GM21447 (cell line): Measurements from ENCODE around the gene KLLN.
"Not testable (repeated sequence)": the region's sequence is repeated elsewhere in the genome, so short reads cannot be mapped to it uniquely, and the experiment has no call there.

Experiments
- ATAC-seq: cut with Tn5 transposase; IDR thresholded peaks from one replicate; pipeline ENCODE4 v1.9.1; 2021; ENCODE audit not compliant: unreplicated experiment

The KLLN gene

GRCh38 chr10:87866412-87866974 is 3.2 kb upstream of the KLLN start:
- no peak for ATAC-seq

DNA sequence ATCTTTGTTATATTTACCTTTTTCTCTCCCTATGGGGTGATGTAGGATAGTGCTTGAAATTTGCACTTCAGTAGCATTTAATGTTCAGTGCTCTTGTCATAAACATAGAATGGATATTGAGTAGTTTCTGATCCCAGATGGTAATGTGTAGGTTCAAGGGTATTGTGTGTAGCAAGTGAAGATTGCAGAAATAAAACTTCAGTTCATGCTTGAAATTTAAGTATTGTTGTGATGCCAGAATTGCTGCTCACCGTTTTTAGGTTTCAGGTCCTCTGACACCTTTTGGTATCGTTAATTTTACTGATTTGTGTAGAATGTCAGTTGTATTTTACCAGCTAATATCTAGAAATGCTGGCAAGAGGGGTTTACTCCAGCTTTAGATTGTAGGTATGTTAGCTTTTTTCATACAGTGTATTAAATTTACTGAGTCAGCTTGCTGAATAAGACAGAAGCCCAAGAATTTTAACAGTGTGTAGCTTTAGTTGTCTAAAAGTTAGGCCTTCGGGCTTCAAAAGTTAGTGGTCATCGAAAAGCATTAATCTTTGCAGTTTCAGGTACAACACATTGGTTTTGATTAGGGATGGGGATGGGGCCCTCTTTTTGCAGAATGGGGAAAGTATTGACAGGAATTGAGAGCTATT is 2.0 kb upstream of the KLLN start:
- ATAC-seq: no peak

- no peak for ATAC-seq
Measured at GRCh38 chr10:87864496-87865059, 1.2 kb upstream of the KLLN start.

- not testable (repeated sequence) for ATAC-seq
Measured at GRCh38 chr10:87863951-87864495, 690 bp upstream of the KLLN start.

DNA sequence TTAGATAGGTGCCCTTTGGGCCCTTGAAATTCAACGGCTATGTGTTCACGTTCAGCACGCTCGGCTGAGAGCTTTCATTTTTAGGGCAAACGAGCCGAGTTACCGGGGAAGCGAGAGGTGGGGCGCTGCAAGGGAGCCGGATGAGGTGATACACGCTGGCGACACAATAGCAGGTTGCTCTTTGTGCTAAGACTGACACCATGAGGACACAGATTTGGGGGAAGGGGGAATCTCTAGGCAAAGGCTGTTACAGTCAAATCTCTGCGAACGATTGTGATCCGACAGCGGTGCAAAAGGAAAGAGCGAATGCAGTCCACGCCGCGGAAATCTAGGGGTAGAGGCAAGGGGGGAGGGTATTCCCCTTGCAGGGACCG is 667 bp downstream of the KLLN start:
- ATAC-seq: peak; percentile 14

GRCh38 chr10:87861953-87862678 is 1.2 kb downstream of the KLLN start:
- peak; percentile 50 for ATAC-seq

DNA sequence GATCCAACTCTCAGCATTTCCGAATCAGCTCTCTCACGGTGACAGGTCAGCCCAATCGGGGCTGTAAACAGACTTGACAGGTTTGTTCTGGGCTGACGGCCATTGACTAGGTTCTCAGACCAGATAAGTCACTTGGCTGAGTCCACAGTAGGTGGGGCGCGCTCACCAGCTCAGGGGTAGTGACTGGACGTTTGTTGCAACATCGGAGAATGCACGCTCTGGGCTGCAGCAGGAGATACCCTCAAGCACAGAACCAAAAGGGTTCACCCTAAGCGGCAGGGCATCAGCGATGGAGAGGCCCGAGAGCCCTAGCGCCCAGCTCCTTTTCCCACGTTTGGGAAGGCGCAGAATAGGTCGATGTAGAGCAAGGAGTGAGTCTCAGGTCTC is 1.8 kb downstream of the KLLN start:
- peak; percentile 24 for ATAC-seq

DNA sequence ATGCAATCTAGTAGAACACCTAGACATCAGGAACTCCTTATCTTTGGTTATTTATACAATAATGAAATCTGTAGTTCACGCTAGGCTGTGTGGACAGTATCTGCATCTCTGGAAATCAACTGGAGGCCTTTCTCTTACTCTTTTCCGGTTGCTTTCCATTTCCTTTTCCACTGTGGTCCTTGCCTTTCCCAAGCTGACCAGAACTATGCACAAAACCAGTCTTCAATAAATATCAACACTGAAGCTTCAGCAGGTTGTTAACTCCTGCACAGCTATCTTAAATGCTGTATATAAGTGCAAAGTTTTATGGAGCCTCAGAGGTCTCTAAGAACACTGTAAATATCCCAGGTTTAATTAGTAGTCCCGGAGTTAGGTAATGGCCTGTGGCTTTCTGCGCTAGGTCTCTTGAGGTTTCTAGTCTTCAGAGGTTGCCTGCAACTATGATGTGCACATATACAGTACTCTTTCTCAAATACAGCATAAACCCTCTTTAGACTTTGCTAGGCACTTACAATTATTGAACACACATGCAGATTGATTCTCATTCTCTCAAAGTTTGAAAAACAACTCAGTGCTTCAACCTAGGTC is 2.4 kb downstream of the KLLN start:
- ATAC-seq: no peak

DNA sequence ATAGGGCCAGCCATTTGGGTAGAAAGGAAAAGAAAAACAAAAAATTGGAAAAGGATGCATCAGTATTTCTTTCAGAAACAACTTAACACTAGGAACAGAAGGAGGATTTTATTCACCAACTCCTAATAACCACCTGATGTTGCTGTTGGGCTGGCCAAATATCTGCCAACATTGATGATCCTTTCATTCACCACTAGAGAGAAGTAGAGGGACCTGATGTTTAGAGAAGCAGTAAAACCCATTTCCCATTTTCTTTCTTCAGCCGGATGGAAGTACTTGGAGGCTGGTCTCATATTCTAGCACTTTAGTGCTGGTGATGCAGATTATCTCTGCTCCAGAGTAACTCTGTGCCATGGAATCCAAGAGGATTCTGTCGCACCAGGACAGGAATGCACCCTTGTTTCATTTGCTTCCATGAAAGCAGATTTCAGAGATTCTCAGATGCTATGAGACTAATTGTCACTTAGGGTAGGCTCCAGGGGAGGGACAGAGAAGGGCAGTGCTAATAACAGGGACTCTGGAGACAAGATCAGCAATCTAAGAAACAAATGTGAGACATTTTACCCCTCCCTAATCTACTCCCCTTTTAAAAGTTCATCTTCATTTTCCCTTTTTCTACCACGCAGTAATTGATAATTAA is 3.1 kb downstream of the KLLN start:
- no peak for ATAC-seq

DNA sequence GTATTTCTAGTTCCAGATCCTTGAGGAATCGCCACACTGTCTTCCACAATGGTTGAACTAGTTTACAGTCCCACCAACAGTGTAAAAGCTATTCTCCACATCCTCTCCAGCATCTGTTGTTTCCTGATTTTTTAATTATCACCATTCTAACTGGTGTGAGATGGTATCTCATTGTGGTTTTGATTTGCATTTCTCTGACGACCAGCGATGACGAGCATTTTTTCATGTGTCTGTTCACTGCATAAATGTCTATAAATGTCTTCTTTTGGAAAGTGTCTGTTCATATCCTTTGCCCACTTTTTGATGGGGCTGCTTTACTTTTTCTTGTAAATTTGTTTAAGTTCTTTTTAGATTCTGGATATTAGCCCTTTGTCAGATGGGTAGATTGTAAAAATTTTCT is 7.7 kb downstream of the KLLN start:
- not testable (repeated sequence) for ATAC-seq

DNA sequence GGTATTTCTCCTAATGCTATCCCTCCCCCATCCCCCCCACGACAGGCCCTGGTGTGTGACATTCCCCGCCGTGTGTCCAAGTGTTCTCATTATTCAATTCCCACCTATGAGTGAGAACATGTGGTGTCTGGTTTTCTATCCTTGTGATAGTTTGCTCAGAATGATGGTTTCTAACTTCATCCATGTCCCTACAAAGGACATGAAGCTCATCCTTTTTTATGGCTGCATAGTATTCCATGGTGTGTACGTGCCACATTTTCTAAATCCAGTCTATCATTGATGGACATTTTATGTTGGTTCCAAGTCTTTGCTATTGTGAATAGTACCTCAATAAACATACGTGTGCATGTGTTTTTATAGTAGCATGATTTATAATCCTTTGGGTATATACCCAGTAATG is 8.1 kb downstream of the KLLN start:
- ATAC-seq: not testable (repeated sequence)

GRCh38 chr10:87852089-87852488 is 11.2 kb downstream of the KLLN start:
- ATAC-seq: no peak

DNA sequence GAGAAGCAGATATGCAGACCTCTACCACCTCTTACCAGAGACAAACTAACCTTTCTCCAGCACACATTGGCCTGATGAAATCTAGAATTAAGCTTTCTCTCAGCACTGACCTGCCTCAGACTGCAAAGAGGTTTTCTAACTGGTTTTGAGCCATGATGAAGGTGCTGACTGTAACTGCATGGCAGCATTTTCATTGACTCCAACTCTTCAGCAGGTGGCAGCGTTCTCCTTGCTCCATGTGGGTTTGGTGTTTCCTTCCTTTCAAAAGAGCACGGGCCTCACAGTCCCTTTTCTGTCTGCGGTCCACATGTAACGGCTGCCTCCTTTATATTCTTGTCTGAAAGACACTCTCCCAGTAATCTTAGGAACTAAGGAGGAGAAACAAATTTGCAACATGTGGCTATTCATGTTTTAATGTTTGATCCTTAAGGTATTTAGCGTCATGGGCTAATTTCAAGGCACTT is 12.6 kb downstream of the KLLN start:
- no peak for ATAC-seq

GRCh38 chr10:87849001-87849400 is 14.3 kb downstream of the KLLN start:
- ATAC-seq: no peak

DNA sequence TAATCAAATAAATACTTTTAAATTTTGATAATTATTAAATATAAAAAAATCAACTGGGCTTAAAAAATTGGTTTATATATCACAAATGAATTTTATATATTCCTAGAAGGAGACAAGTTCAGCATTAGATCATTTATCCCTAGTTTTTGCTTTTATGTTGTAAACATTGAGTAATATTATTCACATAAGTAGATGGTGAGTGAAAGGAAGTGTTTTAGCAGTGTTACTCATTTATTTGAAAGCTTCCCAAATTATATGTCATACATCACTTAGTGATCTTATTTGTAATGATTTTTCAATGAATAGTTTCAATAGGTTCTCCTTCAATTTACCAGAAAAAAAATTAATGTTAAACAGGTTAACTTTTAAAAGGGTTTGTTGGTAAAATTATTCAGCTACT is 15.8 kb downstream of the KLLN start:
- ATAC-seq: no peak

- not testable (repeated sequence) for ATAC-seq
Measured at GRCh38 chr10:87846711-87847110, 16.6 kb downstream of the KLLN start.

DNA sequence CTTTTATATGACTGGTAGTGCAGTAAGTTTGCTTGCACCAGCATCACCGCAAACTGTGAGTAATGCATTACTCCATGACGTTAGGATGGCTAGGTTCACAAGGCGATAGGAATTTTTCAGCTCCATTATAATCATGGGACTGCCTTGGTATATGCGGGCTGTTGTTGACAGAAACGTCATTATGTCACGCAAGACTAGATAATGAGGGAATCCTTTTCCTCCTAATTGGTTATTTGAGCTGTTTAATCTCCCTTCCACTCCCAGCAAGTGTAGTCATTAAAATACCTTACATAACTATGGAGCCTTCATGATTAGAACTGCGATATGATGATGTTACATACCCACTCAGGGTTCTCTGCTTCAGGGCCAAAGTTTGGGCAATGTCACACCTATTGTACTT is 17.3 kb downstream of the KLLN start:
- no peak for ATAC-seq

GRCh38 chr10:87845624-87845998 is 17.7 kb downstream of the KLLN start:
- no peak for ATAC-seq

DNA sequence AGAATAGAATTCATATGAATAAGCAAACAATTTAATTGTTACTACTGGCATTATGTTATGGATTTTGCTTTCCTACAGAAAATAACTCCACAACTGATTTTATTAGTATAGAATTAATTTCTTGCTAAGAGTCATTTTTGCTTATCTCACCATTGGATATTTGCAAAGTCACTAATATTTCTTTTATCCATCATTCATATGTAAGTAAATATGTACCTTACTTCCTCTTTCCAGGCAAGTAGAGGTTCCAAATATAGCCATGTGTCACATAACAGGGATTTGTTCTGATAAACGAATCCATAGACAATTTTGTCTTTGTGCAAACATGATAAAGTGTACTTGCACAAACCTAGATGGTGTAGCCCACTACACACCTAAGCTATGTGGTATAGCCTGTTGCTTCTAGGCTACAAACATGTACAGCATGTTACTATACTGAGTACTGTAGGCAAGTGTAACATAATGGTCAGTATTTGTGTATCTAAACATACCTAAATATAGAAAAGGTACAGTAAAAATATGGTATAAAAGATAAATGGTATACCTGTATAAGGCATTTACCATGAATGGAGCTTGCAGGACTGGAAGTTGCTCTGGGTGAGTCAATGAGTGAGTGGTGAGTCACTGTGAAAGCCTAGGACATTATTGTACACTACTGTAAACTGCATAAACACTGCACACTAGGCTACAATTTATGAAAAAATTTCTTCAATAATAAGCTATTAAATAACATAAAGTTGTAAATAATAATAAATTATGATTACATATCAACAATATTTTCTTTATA is 18.3 kb downstream of the KLLN start:
- ATAC-seq: no peak

DNA sequence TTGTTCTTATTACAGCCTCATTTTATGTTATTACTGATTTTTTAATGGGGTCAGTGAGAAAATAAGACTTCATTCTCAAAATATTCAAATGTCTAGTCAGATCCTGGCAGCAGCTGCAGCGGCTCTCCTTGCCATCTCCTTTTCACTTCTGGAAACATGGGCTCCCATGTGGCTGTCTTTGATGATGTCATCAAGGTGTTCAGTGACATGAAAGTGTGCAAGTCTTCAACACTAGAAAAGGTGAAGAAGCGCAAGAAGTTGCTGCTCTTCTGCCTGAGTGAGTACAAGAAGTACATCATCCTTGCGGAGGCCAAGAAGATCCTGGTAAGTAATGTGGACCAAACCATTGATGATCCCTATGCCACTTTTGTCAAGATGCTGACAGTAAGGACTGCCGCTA is 19.6 kb downstream of the KLLN start:
- ATAC-seq: no peak
